H1 (cell line): ENCODE measurements around the gene SLC41A1. TPM values are rescaled to one million over a fixed set of nuclear protein-coding genes. Genes with fewer than 3 reads are reported as not detected.

Experiments
- CTCF ChIA-PET: fragments of 300-600 bp; sonication (Branson Sonifier 250); formaldehyde crosslinking; loops from one replicate; lab custom pipeline; 2021; ENCODE audit not compliant: partially characterized antibody; lab: Charles Lee
- POLR2A ChIA-PET: fragments of 300-600 bp; sonication (Branson Sonifier 250); formaldehyde crosslinking; loops from one replicate; lab custom pipeline; 2021; ENCODE audit warnings: inconsistent platforms; ENCODE audit not compliant: partially characterized antibody; lab: Charles Lee
- DNase-seq, 2 experiments: peaks; one replicate each; pipeline versions ENCODE4 v3.0.0 to v3.0.0-alpha.2; 2010 to 2022; ENCODE audit warnings: low spot score in 2 of 2, low read depth in 1 of 2, mixed read lengths in 1 of 2
- FAIRE-seq: peaks from 2 replicates; lab custom pipeline; 2011; peaks lifted over from hg19 to GRCh38; lab: Jason Lieb, UNC
- H2AFZ ChIP-seq: 2 replicates; pipeline ENCODE4 v1.8.1; 2012; ENCODE audit warnings: low read length, inconsistent platforms
- H2AK5ac ChIP-seq: 2 replicates; pipeline ENCODE4 v1.6.1; 2013; ENCODE audit warnings: low read depth, low read length
- H2BK120ac ChIP-seq: replicated peaks from 2 replicates; pipeline ENCODE3; 2013; ENCODE audit warnings: low read depth, low read length, inconsistent platforms
- H2BK12ac ChIP-seq: 2 replicates; pipeline ENCODE4 v1.6.1; 2013; ENCODE audit warnings: low read depth, low read length
- H2BK15ac ChIP-seq: 2 replicates; pipeline ENCODE4 v1.6.1; 2013; ENCODE audit warnings: low read length
- H2BK20ac ChIP-seq: 2 replicates; pipeline ENCODE4 v1.6.1; 2013; ENCODE audit warnings: low read length
- H2BK5ac ChIP-seq: 2 replicates; pipeline ENCODE4 v1.6.1; 2013; ENCODE audit warnings: low read depth, low read length
- H3K14ac ChIP-seq: 2 replicates; pipeline ENCODE4 v1.6.1; 2013; ENCODE audit warnings: inconsistent platforms; ENCODE audit not compliant: insufficient read length
- H3K18ac ChIP-seq: 2 replicates; pipeline ENCODE4 v1.6.1; 2013; ENCODE audit warnings: low read length; ENCODE audit errors: extremely low read depth
- H3K23ac ChIP-seq: 2 replicates; pipeline ENCODE4 v1.6.1; 2013; ENCODE audit warnings: inconsistent platforms; ENCODE audit not compliant: insufficient read length
- H3K23me2 ChIP-seq: 2 replicates; pipeline ENCODE4 v1.6.1; 2013; ENCODE audit warnings: low read depth, low read length
- H3K27ac ChIP-seq: 2 replicates; pipeline ENCODE4 v1.6.1; 2011; ENCODE audit warnings: low read depth, low read length, inconsistent platforms
- H3K27me3 ChIP-seq, 4 experiments: replicated peaks in 1 of 4; 1 replicate in 1 of 4; 2 replicates in 3 of 4; pipeline versions ENCODE4 v1.6.1 to v1.8.1; 2011 to 2013; ENCODE audit warnings: low read length in 3 of 4, mild to moderate bottlenecking in 3 of 4, inconsistent platforms in 2 of 4, mixed read lengths in 2 of 4, moderate library complexity in 1 of 4; ENCODE audit not compliant: control insufficient read depth in 3 of 4, insufficient read depth in 3 of 4; ENCODE audit errors: extremely low read depth in 1 of 4
- H3K36me3 ChIP-seq, 4 experiments: 2 replicates each; pipeline versions ENCODE4 v1.6.1 to v1.8.1; 2011 to 2013; ENCODE audit warnings: mild to moderate bottlenecking in 4 of 4, low read length in 3 of 4, moderate library complexity in 2 of 4, control low read depth in 1 of 4, inconsistent platforms in 1 of 4; ENCODE audit not compliant: insufficient read depth in 4 of 4, control insufficient read depth in 2 of 4
- H3K4ac ChIP-seq: replicated peaks from 2 replicates; pipeline ENCODE3; 2013; ENCODE audit warnings: low read length, low read depth, mixed read lengths, inconsistent platforms; ENCODE audit not compliant: insufficient read length
- H3K4me1 ChIP-seq, 4 experiments: replicated peaks in 1 of 4; 1 replicate in 1 of 4; 2 replicates in 3 of 4; pipeline versions ENCODE4 v1.6.1 to v1.8.1; 2011 to 2013; ENCODE audit warnings: low read length in 3 of 4, inconsistent platforms in 2 of 4, mixed read lengths in 1 of 4; ENCODE audit not compliant: insufficient read depth in 4 of 4, control insufficient read depth in 3 of 4
- H3K4me2 ChIP-seq, 2 experiments: 2 replicates each; pipeline versions ENCODE4 v1.6.1 to v1.8.1; 2011 to 2013; ENCODE audit warnings: low read depth in 2 of 2, low read length in 2 of 2, control low read depth in 1 of 2, inconsistent platforms in 1 of 2, mild to moderate bottlenecking in 1 of 2; ENCODE audit not compliant: insufficient read depth in 1 of 2
- H3K4me3 ChIP-seq, 4 experiments: fragments of 200-600, 300-600 bp in 1 of 4; sonication (generic), shearing (Covaris generic), sonication (Bioruptor Twin) in 1 of 4; 2 replicates each; pipeline versions ENCODE4 v1.5.1 to v1.8.1; 2011 to 2016; ENCODE audit warnings: low read length in 4 of 4, low read depth in 3 of 4, control low read depth in 2 of 4, inconsistent platforms in 2 of 4, mild to moderate bottlenecking in 2 of 4, mixed read lengths in 1 of 4, moderate library complexity in 1 of 4; ENCODE audit not compliant: insufficient read depth in 2 of 4; ENCODE audit errors: extremely low read depth in 1 of 4
- H3K56ac ChIP-seq: replicated peaks from 2 replicates; pipeline ENCODE3; 2013; ENCODE audit warnings: low read depth, mild to moderate bottlenecking, mixed read lengths, low read length, inconsistent platforms; ENCODE audit not compliant: insufficient read length
- H3K79me1 ChIP-seq: 2 replicates; pipeline ENCODE4 v1.6.1; 2013; ENCODE audit warnings: low read depth, low read length, control low read depth
- H3K79me2 ChIP-seq, 2 experiments: 2 replicates each; pipeline versions ENCODE4 v1.6.1 to v1.8.1; 2012 to 2013; ENCODE audit warnings: low read length in 2 of 2, mild to moderate bottlenecking in 2 of 2, inconsistent platforms in 1 of 2; ENCODE audit not compliant: insufficient read depth in 2 of 2, control insufficient read depth in 1 of 2
- H3K9ac ChIP-seq, 4 experiments: replicated peaks in 1 of 4; 1 replicate in 1 of 4; 2 replicates in 3 of 4; pipeline versions ENCODE4 v1.6.1 to v1.8.1; 2011 to 2013; ENCODE audit warnings: low read depth in 3 of 4, low read length in 3 of 4, control low read depth in 2 of 4, mild to moderate bottlenecking in 2 of 4, moderate library complexity in 2 of 4, inconsistent platforms in 1 of 4; ENCODE audit errors: extremely low read depth in 1 of 4
- H3K9me3 ChIP-seq, 2 experiments: 2 replicates each; pipeline versions ENCODE4 v1.6.1 to v1.8.1; 2012 to 2013; ENCODE audit warnings: mild to moderate bottlenecking in 2 of 2, moderate library complexity in 2 of 2, control low read depth in 1 of 2, inconsistent platforms in 1 of 2, low read depth in 1 of 2, low read length in 1 of 2, mixed read lengths in 1 of 2; ENCODE audit not compliant: insufficient read depth in 2 of 2
- H4K20me1 ChIP-seq, 2 experiments: replicated peaks in 1 of 2; 2 replicates each; pipeline versions ENCODE3 to v1.8.1; 2011 to 2013; ENCODE audit warnings: inconsistent platforms in 2 of 2, low read length in 2 of 2, mild to moderate bottlenecking in 1 of 2; ENCODE audit not compliant: insufficient read depth in 2 of 2, control insufficient read depth in 1 of 2
- H4K5ac ChIP-seq: 2 replicates; pipeline ENCODE4 v1.6.1; 2013; ENCODE audit warnings: low read length, low read depth, mixed read lengths, inconsistent platforms; ENCODE audit not compliant: insufficient read length
- H4K8ac ChIP-seq: 2 replicates; pipeline ENCODE4 v1.8.0; 2013; ENCODE audit warnings: mild to moderate bottlenecking, moderate library complexity, low read length, inconsistent platforms; ENCODE audit not compliant: insufficient read depth; ENCODE audit errors: extremely low read depth
- H4K91ac ChIP-seq: replicated peaks from 2 replicates; pipeline ENCODE3; 2013; ENCODE audit warnings: low read length, mixed read lengths, inconsistent platforms; ENCODE audit not compliant: insufficient read length
- ATF3 ChIP-seq: IDR thresholded peaks from 2 replicates; pipeline ENCODE4 v1.6.1; 2011; ENCODE audit warnings: low read depth, mild to moderate bottlenecking, low read length; ENCODE audit not compliant: insufficient read depth
- CBX8 ChIP-seq: fragments of 300-800, 300-1000 bp; sonication (generic); IDR thresholded peaks from 2 replicates; pipeline ENCODE4 v1.7.1; 2016; ENCODE audit warnings: low read depth, low read length, borderline replicate concordance
- CTCF ChIP-seq, 3 experiments: IDR thresholded peaks; 1 replicate in 2 of 3; 2 replicates in 1 of 3; pipeline versions ENCODE4 v1.5.1 to v1.6.1; 2011; ENCODE audit warnings: low read length in 3 of 3, mild to moderate bottlenecking in 3 of 3, inconsistent platforms in 2 of 3, low read depth in 1 of 3, moderate library complexity in 1 of 3; ENCODE audit not compliant: insufficient read depth in 1 of 3; ENCODE audit errors: control extremely low read depth in 1 of 3
- RNF2 ChIP-seq: fragments of 200-900, 300-1000 bp; sonication (generic); IDR thresholded peaks from 2 replicates; pipeline ENCODE4 v1.7.1; 2016; ENCODE audit warnings: borderline replicate concordance, low read depth, mild to moderate bottlenecking, antibody characterized with exemption, low read length; ENCODE audit not compliant: poor library complexity, severe bottlenecking; ENCODE audit errors: missing control alignments
- SP4 ChIP-seq: IDR thresholded peaks from 2 replicates; pipeline ENCODE4 v1.6.1; 2012; ENCODE audit warnings: low read length, inconsistent platforms
- SUZ12 ChIP-seq: fragments of 200-600 bp; sonication (generic); IDR thresholded peaks from 2 replicates; pipeline ENCODE4 v1.6.1; 2012; ENCODE audit warnings: mild to moderate bottlenecking, inconsistent platforms, low read length, moderate library complexity, mixed read lengths
- ZNF274 ChIP-seq: IDR thresholded peaks from 2 replicates; pipeline ENCODE4 v1.7.0; 2012; ENCODE audit warnings: low read length, borderline replicate concordance; ENCODE audit errors: extremely low read depth
- polyA plus RNA-seq, 7 experiments: library from polyadenylated mRNA; depleted of rRNA in 3 of 7; stranded (reverse) in 5 of 7; unstranded in 2 of 7; fragments of >200 nt in 5 of 7; fragments of 200-250 nt in 2 of 7; gene quantifications; 1 replicate in 5 of 7; 2 replicates in 1 of 7; 4 replicates in 1 of 7; pipeline versions ENCODE4 v1.2.1 to v1.2.3, GENCODE V29; 2011 to 2013; ENCODE audit warnings: missing spikeins in 2 of 7, mixed read lengths in 2 of 7
- total RNA-seq: library from RNA; stranded (reverse); fragmentation: NEBNext Ultra II Directional; extraction: Animal tissue kit (Norgen Biotek cat#: 25700); gene quantifications from 2 replicates; pipeline ENCODE4 v1.2.1, GENCODE V29; 2021

The SLC41A1 gene
- total and polyA plus RNA-seq, 2 of the 8 experiments (the other 6 are each of a cell fraction or from before 2014, with no cell fraction given), result 41.2 to 42.3 TPM

- TF ChIP-seq SP4 (no peak), SUZ12 (no peak), ATF3 (no peak), RNF2 (no peak), ZNF274 (no peak), CBX8 (no peak), CTCF (IDR thresholded peaks at IDR 0.05; ENCODE audit: control extremely low read depth in 1 of 3, insufficient read depth in 1 of 3, low read depth in 1 of 3, low read length in 3 of 3) (no peak)
- Histone ChIP-seq H3K23ac (no peak overlapping the region), H3K9ac (no peak overlapping the region), H2BK120ac (no peak overlapping the region), H3K27me3 (no peaks in the 10 kb centered on the region), H4K91ac (no peak overlapping the region), H3K14ac (no peak overlapping the region), H3K18ac (no peak overlapping the region), H2BK15ac (no peak overlapping the region), H3K4me3 (no peak overlapping the region), H2BK5ac (no peak overlapping the region), H4K8ac (no peak overlapping the region), H2AK5ac (no peak overlapping the region), H3K4ac (no peak overlapping the region), H4K20me1 (no peaks in the 10 kb centered on the region), H2BK12ac (no peak overlapping the region), H3K56ac (no peak overlapping the region), H3K79me1 (no peaks in the 10 kb centered on the region), H3K4me2 (no peak overlapping the region), H3K79me2 (no peaks in the 10 kb centered on the region), H3K9me3 (no peaks in the 10 kb centered on the region), H3K23me2 (no peaks in the 10 kb centered on the region), H4K5ac (no peak overlapping the region), H3K27ac (no peak overlapping the region), H2BK20ac (no peak overlapping the region), H3K36me3 (no peaks in the 10 kb centered on the region), H3K4me1 (no peaks in the 10 kb centered on the region), H2AFZ (no peak overlapping the region)
- POLR2A ChIA-PET, result interaction anchor here (0.7 kb wide), 1 partner anchor 20 kb away, joined by 3 read pairs; no protein-coding TSS in a partner anchor
- DNase-seq (no peak), FAIRE-seq (no peak)
- CTCF ChIA-PET, result interaction anchor here (1.0 to 1.1 kb wide), 2 partner anchors 10 to 194 kb away, joined by 3 to 4 read pairs; no protein-coding TSS in a partner anchor
These were observed 29.6 kb downstream of the SLC41A1 start for GRCh38 chr1:205783433-205783795.
